BLaER1 (cell line): ENCODE data around the gene SLIT2.

Experiments
- H3K27ac ChIP-seq: shearing (Covaris generic); formaldehyde crosslinking; 2 replicates; pipeline ENCODE4 v1.8.1; 2022
- H3K27me3 ChIP-seq: shearing (Covaris generic); formaldehyde crosslinking; 2 replicates; pipeline ENCODE4 v1.8.1; 2022
- H3K36me3 ChIP-seq: shearing (Covaris generic); formaldehyde crosslinking; 2 replicates; pipeline ENCODE4 v1.8.1; 2022
- H3K4me1 ChIP-seq: shearing (Covaris generic); formaldehyde crosslinking; 2 replicates; pipeline ENCODE4 v1.8.1; 2022
- H3K4me2 ChIP-seq: shearing (Covaris generic); formaldehyde crosslinking; 2 replicates; pipeline ENCODE4 v1.8.1; 2022
- H3K4me3 ChIP-seq: shearing (Covaris generic); formaldehyde crosslinking; 2 replicates; pipeline ENCODE4 v1.8.1; 2022
- H3K9ac ChIP-seq: shearing (Covaris generic); formaldehyde crosslinking; 2 replicates; pipeline ENCODE4 v1.8.1; 2022
- H3K9me3 ChIP-seq: shearing (Covaris generic); formaldehyde crosslinking; 2 replicates; pipeline ENCODE4 v1.8.1; 2022
- H4K20me1 ChIP-seq: shearing (Covaris generic); formaldehyde crosslinking; 2 replicates; pipeline ENCODE4 v1.8.1; 2022
- Cebpa-rat ChIP-seq: shearing (Covaris generic); IDR thresholded peaks from 2 replicates; pipeline ENCODE4 v1.8.1; 2022

Gene SLIT2

DNA sequence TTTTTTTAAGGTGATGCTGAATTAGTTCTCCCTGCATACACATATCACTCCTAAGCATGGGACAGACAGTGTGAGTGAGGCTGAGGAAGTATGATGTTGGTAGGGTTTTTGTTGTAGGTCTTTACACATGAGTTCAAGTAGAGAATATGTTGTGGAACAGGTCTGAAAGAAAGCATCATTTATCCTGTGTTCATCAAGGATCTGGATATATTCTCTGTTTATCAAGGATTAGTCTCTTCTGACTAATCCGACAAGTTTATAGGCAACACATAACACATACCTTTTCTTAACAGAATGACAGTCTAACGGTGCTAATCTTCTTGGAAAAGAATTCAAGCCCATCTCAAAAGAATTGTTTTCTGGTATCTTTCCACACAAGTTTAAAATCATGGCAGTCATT is 10.5 kb downstream of the SLIT2 start:
- no peak overlapping the region for H3K9ac ChIP-seq
- H4K20me1 ChIP-seq: no peaks in the 10 kb centered on the region
- no peak overlapping the region for H3K27ac ChIP-seq
- no peaks in the 10 kb centered on the region for H3K27me3 ChIP-seq
- no peaks in the 10 kb centered on the region; the same call in 1 of the 2 replicates for H3K4me1 ChIP-seq
- no peak overlapping the region for H3K4me3 ChIP-seq
- H3K4me2 ChIP-seq: no peak overlapping the region
- no peaks in the 10 kb centered on the region for H3K36me3 ChIP-seq
- no peak for TF ChIP-seq Cebpa-rat
- H3K9me3 ChIP-seq: no peaks in the 10 kb centered on the region

DNA sequence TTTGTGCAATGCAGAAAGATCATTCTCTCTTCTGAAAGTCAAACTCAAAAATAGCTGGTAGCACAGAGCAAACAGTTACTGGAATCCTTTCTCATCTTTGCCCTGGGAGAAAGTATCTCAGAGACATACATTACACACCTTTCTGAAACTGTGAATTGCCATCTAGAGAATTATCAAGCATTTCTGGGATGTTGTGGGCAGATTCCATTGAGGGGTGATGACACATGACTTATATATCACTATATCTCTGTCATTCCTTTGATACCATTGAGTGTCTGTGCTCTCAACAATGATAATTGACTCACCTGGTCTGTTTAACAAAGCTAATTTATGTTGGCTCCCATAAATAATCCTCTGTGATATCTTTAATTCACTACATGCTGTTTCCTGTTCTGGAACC is 13.0 kb downstream of the SLIT2 start:
- H3K27ac ChIP-seq: no peak overlapping the region
- H3K36me3 ChIP-seq: no peaks in the 10 kb centered on the region
- no peak for TF ChIP-seq Cebpa-rat
- H4K20me1 ChIP-seq: no peaks in the 10 kb centered on the region
- H3K9ac ChIP-seq: no peak overlapping the region
- H3K4me3 ChIP-seq: no peak overlapping the region
- no peak overlapping the region for H3K4me2 ChIP-seq
- no peaks in the 10 kb centered on the region for H3K27me3 ChIP-seq
- no peaks in the 10 kb centered on the region for H3K9me3 ChIP-seq
- H3K4me1 ChIP-seq: no peaks in the 10 kb centered on the region; the same call in 1 of the 2 replicates

DNA sequence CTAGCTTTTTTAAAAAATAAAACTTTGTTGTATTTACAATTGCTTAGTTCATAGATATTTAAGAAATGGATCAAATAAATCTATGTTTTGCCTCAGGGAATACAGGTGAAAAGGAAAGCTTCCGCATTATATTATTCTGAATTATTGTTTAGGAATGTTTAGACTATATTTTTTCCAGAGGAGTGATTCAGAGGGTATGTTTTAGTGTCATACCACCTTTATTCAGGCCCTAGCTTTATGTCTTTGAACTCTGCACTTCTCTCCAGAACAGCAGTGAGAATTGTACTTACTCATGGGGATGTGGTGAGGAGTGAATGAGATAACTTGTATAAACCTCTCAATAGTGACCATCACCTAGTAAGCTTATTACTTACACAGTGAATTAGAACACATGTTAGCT is 14.0 kb downstream of the SLIT2 start:
- H4K20me1 ChIP-seq: no peaks in the 10 kb centered on the region
- TF ChIP-seq Cebpa-rat: no peak
- no peak overlapping the region for H3K9ac ChIP-seq
- no peaks in the 10 kb centered on the region for H3K27me3 ChIP-seq
- H3K36me3 ChIP-seq: no peaks in the 10 kb centered on the region
- no peaks in the 10 kb centered on the region for H3K9me3 ChIP-seq
- H3K4me2 ChIP-seq: no peak overlapping the region
- no peaks in the 10 kb centered on the region; the same call in 1 of the 2 replicates for H3K4me1 ChIP-seq
- H3K4me3 ChIP-seq: no peak overlapping the region
- H3K27ac ChIP-seq: no peak overlapping the region

GRCh38 chr4:20266215-20267082 is 14.7 kb downstream of the SLIT2 start:
- Histone ChIP-seq H3K27me3 (no peaks in the 10 kb centered on the region), H3K4me2 (no peak overlapping the region), H4K20me1 (no peaks in the 10 kb centered on the region), H3K27ac (no peak overlapping the region), H3K4me3 (no peak overlapping the region), H3K4me1 (no peaks in the 10 kb centered on the region), H3K9me3 (no peaks in the 10 kb centered on the region), H3K36me3 (no peaks in the 10 kb centered on the region), H3K9ac (no peak overlapping the region)
- no peak for TF ChIP-seq Cebpa-rat

DNA sequence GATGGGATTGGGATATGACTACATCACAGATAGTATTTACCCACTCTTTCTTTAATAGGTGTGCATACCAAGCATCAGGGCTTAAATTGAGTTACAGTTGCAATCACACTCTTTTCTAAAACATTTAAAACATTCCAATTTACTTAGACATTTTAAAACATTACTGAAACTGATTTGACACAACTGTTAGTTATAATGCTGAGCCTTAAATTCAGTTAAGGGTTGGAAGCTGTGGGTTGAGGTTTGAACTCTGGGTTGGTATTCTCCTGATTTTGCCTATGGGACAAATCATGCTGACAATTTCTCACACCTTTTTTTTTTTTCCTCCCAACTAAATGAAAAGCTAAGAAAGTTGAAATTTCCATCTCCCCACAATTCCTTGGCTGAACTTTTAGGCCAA is 16.3 kb downstream of the SLIT2 start:
- H3K36me3 ChIP-seq: no peaks in the 10 kb centered on the region
- no peaks in the 10 kb centered on the region for H4K20me1 ChIP-seq
- no peak for TF ChIP-seq Cebpa-rat
- H3K9ac ChIP-seq: no peak overlapping the region
- H3K9me3 ChIP-seq: no peaks in the 10 kb centered on the region
- no peaks in the 10 kb centered on the region for H3K27me3 ChIP-seq
- H3K4me2 ChIP-seq: no peak overlapping the region
- no peaks in the 10 kb centered on the region for H3K4me1 ChIP-seq
- H3K27ac ChIP-seq: no peak overlapping the region
- H3K4me3 ChIP-seq: no peak overlapping the region

GRCh38 chr4:20269320-20269719 is 17.6 kb downstream of the SLIT2 start:
- Histone ChIP-seq H3K4me3 (no peak overlapping the region), H3K27ac (no peak overlapping the region), H3K9me3 (no peaks in the 10 kb centered on the region), H3K4me1 (no peaks in the 10 kb centered on the region), H3K9ac (no peak overlapping the region), H3K4me2 (no peak overlapping the region), H3K36me3 (no peaks in the 10 kb centered on the region), H4K20me1 (no peaks in the 10 kb centered on the region), H3K27me3 (no peaks in the 10 kb centered on the region)
- TF ChIP-seq Cebpa-rat: no peak

DNA sequence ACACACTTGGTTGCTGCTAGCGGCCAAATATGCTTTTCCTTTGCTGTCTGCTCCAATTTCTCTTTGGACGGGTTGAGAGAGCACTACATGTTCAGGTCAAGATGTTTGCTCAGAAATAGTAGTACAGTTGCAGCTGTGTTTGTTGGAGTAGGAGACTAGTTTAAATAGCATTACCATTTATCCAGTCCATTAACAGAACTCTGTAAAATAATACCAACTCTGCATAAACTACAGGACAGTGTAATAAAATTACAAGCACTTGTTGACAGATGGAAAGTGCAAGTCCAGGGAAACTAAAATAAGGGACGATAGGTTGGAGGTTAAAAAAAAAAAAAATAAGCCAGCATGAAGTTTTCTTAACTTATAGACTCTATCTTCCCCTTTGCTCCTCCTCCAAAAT is 20.2 kb downstream of the SLIT2 start:
- H3K36me3 ChIP-seq: no peaks in the 10 kb centered on the region
- H3K27me3 ChIP-seq: no peaks in the 10 kb centered on the region
- no peaks in the 10 kb centered on the region for H3K4me1 ChIP-seq
- H3K4me3 ChIP-seq: no peak overlapping the region
- H3K9ac ChIP-seq: no peak overlapping the region
- TF ChIP-seq Cebpa-rat: no peak
- no peak overlapping the region for H3K4me2 ChIP-seq
- H3K9me3 ChIP-seq: no peaks in the 10 kb centered on the region
- H3K27ac ChIP-seq: no peak overlapping the region
- no peaks in the 10 kb centered on the region for H4K20me1 ChIP-seq

GRCh38 chr4:20272411-20272872 is 20.7 kb downstream of the SLIT2 start:
- no peaks in the 10 kb centered on the region for H3K4me1 ChIP-seq
- no peak overlapping the region for H3K9ac ChIP-seq
- TF ChIP-seq Cebpa-rat: no peak
- no peak overlapping the region for H3K27ac ChIP-seq
- no peaks in the 10 kb centered on the region for H3K9me3 ChIP-seq
- no peaks in the 10 kb centered on the region for H4K20me1 ChIP-seq
- H3K4me3 ChIP-seq: no peak overlapping the region
- H3K36me3 ChIP-seq: no peaks in the 10 kb centered on the region
- no peak overlapping the region for H3K4me2 ChIP-seq
- H3K27me3 ChIP-seq: no peaks in the 10 kb centered on the region

GRCh38 chr4:20273793-20274192 is 22.1 kb downstream of the SLIT2 start:
- Histone ChIP-seq H3K4me1 (no peaks in the 10 kb centered on the region), H3K9ac (no peak overlapping the region), H3K4me2 (no peak overlapping the region), H3K36me3 (no peaks in the 10 kb centered on the region), H3K4me3 (no peak overlapping the region), H3K9me3 (no peaks in the 10 kb centered on the region), H3K27me3 (no peaks in the 10 kb centered on the region), H4K20me1 (no peaks in the 10 kb centered on the region), H3K27ac (no peak overlapping the region)
- TF ChIP-seq Cebpa-rat: no peak

GRCh38 chr4:20276848-20277247 is 25.1 kb downstream of the SLIT2 start:
- no peak overlapping the region for H3K4me3 ChIP-seq
- no peak overlapping the region for H3K27ac ChIP-seq
- no peaks in the 10 kb centered on the region for H3K27me3 ChIP-seq
- no peaks in the 10 kb centered on the region for H3K9me3 ChIP-seq
- no peak for TF ChIP-seq Cebpa-rat
- H4K20me1 ChIP-seq: no peaks in the 10 kb centered on the region
- no peak overlapping the region for H3K4me2 ChIP-seq
- no peaks in the 10 kb centered on the region for H3K36me3 ChIP-seq
- no peak overlapping the region for H3K9ac ChIP-seq
- H3K4me1 ChIP-seq: no peaks in the 10 kb centered on the region
